Activated CD8-positive, alpha-beta memory T cell treated with anti-CD3 and anti-CD28 coated beads for 48 hours (primary cell): ENCODE results near the gene RPS24.

Experiments used
- DNase-seq, 3 experiments: peaks; one replicate each; pipeline ENCODE4 v3.0.0-alpha.2; 2020; ENCODE audit warnings: low read depth in 2 of 3, low spot score in 2 of 3

RPS24 gene

DNA sequence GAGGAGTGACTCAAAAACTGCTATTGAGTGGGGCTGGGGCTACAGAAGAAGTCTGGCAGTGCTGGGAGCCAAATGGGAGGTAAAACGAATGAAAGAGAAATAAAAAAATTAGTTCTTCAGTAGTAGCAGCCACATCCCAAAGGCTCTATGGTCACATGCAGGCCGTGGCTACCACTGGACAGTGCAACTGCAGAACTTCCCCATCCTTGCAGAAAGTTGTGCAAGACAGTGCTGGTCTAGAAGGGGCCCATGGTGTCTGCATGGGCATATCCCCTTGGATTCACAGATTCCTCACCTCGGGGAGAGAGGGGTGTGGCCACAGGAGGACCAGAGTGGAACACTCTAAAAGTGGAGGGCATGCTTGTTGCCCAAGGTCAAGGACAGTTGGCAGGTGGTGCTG is 47.6 kb downstream of the RPS24 start:
- no peak for DNase-seq

- no peak for DNase-seq
Observed at GRCh38 chr10:78082636-78083035, 49.0 kb downstream of the RPS24 start.
